Measurements from ENCODE around the gene HIVEP3. TPM values are rescaled to one million over a fixed set of nuclear protein-coding genes. Genes with fewer than 3 reads are reported as not detected.

The HIVEP3 gene
- total RNA-seq, 1 donor from 2014 or later, result 5.7 TPM

DNA sequence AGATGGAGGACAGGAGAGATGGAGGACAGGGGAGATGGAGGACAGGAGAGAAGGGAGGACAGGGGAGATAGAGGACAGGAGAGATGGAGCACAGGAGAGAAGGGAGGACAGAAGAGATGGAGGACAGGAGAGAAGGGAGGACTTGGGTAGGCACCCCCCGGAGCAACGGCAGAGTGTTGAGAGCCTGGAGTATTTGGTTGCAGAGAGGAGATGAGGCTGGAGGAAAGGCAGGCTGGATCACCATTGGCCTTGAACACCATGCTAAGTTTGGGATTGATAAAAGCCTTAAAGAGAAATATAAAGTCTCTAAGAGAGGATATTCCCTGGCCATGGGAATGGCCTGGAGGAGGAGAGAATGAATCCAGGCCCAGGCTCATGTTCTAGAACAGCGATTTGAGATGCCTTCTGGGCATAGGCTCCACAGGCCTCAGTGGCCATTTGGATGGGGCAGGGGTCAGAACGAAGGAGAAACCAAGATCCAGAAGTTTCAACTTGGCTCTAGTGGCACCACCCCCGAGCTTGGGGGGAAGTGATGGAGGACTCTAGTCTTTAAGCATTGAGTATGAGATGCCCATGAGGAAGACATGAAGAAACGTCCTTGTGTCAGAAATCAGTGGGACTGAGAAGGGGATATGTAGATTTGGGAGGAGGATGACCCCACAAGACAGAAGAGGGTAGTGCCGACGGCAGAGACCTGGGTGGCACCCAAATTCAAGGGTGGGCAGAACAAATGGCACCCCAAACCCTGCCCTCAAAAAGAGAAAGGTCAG lies 386.3 kb downstream of the HIVEP3 start:
- TF ChIP-seq, protein P1, sequence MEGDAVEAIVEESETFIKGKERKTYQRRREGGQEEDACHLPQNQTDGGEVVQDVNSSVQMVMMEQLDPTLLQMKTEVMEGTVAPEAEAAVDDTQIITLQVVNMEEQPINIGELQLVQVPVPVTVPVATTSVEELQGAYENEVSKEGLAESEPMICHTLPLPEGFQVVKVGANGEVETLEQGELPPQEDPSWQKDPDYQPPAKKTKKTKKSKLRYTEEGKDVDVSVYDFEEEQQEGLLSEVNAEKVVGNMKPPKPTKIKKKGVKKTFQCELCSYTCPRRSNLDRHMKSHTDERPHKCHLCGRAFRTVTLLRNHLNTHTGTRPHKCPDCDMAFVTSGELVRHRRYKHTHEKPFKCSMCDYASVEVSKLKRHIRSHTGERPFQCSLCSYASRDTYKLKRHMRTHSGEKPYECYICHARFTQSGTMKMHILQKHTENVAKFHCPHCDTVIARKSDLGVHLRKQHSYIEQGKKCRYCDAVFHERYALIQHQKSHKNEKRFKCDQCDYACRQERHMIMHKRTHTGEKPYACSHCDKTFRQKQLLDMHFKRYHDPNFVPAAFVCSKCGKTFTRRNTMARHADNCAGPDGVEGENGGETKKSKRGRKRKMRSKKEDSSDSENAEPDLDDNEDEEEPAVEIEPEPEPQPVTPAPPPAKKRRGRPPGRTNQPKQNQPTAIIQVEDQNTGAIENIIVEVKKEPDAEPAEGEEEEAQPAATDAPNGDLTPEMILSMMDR (IDR thresholded peaks at IDR 0.05; ENCODE audit: borderline replicate concordance), result no peak
- H3K4me3 ChIP-seq, result no peak overlapping the region
- no peaks in the 10 kb centered on the region for H3K27me3 ChIP-seq (ENCODE audit: low read depth)
- H3K36me3 ChIP-seq, result no peaks in the 10 kb centered on the region
- H3K9me3 ChIP-seq (replicated peaks), result no peaks in the 10 kb centered on the region
- intact Hi-C loops (cut with micrococcal nuclease), result no loop called here
- no peak overlapping the region for H3K27ac ChIP-seq (replicated peaks)
- peaks cover 27% of the 10 kb centered on the region for H3K4me1 ChIP-seq
- DNase-seq, result no peak

DNA sequence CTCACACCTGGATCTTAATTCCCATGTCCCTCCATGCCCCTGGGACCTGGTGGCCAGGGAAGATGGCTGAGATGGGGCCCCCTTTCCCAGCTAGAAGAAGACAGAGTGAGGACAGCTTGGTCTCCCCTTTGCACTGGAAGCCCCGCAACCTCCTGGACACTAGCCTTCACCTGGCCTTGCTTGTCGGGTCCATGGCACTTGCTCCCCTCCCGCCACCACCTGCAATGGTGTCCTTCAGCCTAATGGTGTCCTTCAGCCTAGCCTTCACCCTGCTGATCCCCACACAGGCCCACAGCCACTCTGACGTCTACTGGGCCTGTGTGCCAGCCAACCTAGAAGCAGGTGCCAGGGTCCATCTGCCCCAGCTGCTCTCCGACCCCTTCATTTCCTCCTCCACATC lies 388.3 kb downstream of the HIVEP3 start:
- intact Hi-C loops (cut with micrococcal nuclease), result no loop called here
- DNase-seq, result no peak

DNA sequence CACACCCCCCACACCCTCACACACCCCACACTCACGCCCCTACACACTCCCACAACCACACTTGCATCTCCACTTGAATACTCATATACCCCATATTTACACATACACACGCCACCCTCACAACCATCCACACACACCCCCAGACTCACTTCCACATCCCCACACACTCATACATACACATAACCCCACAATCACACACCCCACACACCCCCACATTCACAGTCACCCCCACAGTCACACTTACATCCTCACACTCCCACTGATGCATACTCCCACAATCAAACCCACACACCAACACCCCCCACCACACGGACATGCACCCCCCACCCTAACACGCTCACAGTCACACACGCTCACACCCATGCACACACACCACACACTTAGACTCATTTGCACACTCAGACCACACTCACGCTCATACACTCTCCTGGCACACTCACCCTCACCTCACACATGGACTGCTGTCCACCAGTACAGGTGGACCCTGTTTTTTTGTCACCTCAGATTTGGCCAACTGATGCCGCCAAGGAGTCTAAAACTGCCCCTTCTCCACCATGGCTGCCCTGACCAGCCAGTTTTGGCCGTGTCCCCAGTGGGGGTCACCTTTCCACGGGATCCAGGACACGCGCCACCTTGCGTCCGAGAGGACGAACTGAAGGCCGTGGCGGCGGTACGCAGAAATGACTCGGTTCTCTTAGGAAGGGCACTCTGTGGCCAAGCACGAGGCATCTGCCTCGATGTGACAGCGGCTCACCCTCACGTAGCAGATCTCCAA lies 388.9 kb downstream of the HIVEP3 start:
- Histone ChIP-seq H3K27me3 (ENCODE audit: low read depth) (no peaks in the 10 kb centered on the region), H3K9me3 (replicated peaks) (no peaks in the 10 kb centered on the region), H3K4me1 (peaks cover 4% of the 10 kb centered on the region), H3K36me3 (no peaks in the 10 kb centered on the region), H3K4me3 (no peak overlapping the region), H3K27ac (replicated peaks) (no peak overlapping the region)
- TF ChIP-seq, protein P1 (IDR thresholded peaks at IDR 0.05; ENCODE audit: borderline replicate concordance), result no peak
- intact Hi-C loops (cut with micrococcal nuclease), result no loop called here
- no peak for DNase-seq

More for the DNA sequence above, 388.3 kb downstream of the HIVEP3 start:
- Histone ChIP-seq H3K27ac (replicated peaks) (no peak overlapping the region), H3K36me3 (no peaks in the 10 kb centered on the region), H3K9me3 (replicated peaks) (no peaks in the 10 kb centered on the region), H3K4me1 (peaks cover 7% of the 10 kb centered on the region), H3K27me3 (ENCODE audit: low read depth) (no peaks in the 10 kb centered on the region), H3K4me3 (no peak overlapping the region)
- TF ChIP-seq, protein P1 (IDR thresholded peaks at IDR 0.05; ENCODE audit: borderline replicate concordance), result no peak

DNA sequence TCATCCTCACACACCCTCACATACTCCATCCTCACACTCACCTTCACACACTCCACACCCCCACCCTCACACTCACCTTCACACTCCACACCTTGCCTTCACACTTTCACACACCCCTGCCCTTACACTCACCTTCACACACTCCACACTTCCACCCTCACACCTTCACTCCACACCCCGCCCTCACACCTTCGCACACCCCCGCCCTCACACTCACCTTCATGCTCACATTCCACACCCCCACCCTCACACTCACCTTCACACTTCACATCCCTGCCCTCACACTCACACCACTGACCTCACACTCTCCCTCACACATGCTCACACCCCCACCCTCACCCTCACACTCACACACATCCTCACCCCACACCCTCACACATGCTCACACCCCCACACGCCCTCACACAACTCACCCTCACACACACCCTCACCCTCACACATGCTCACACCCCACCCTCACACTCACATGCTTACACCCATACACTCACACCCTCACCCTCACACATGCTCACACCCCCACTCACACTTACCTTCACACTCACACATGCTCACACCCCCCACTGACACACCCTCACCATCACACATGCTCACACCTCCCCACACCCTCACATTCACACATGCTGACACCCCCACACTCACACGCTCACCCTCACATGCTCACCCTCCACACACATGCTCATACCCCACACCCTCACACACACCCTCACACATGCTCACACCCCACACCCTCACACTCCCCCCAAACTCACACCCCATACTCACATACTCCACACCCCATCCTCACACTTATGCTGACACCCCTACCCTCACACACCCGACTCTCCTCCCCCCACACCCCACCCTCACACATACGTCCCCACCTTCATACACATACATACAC lies 389.8 kb downstream of the HIVEP3 start:
- TF ChIP-seq, protein P1 (IDR thresholded peaks at IDR 0.05; ENCODE audit: borderline replicate concordance), result no peak
- no peaks in the 10 kb centered on the region for H3K9me3 ChIP-seq (replicated peaks)
- H3K36me3 ChIP-seq, result no peaks in the 10 kb centered on the region
- H3K27ac ChIP-seq (replicated peaks), result no peak overlapping the region
- H3K4me1 ChIP-seq, result peaks cover 4% of the 10 kb centered on the region
- H3K27me3 ChIP-seq (ENCODE audit: low read depth), result no peaks in the 10 kb centered on the region
- intact Hi-C loops (cut with micrococcal nuclease), result no loop called here
- DNase-seq, result peak; percentile 7
- H3K4me3 ChIP-seq, result no peak overlapping the region

DNA sequence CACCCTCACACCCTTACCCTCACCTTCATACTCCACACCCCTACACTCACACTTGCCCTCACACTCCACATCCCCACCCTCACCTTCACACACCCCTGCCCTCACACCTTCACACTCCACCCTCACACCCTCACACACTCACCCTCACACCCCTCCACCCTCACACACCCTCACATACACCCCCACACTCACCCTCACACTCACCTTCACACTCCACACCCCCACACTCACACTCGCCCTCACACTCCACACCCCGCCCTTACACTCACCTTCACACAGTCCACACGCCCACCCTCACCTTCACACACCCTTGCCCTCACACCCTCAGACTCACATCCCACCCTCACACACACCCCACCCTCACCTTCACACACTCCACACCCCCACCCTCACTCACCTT lies 390.6 kb downstream of the HIVEP3 start:
- Histone ChIP-seq H3K4me1 (no peaks in the 10 kb centered on the region), H3K36me3 (no peaks in the 10 kb centered on the region), H3K4me3 (no peak overlapping the region), H3K27me3 (ENCODE audit: low read depth) (no peaks in the 10 kb centered on the region), H3K27ac (replicated peaks) (no peak overlapping the region), H3K9me3 (replicated peaks) (no peaks in the 10 kb centered on the region)
- TF ChIP-seq, protein P1 (IDR thresholded peaks at IDR 0.05; ENCODE audit: borderline replicate concordance), result no peak
- DNase-seq, result peak; percentile 6
- intact Hi-C loops (cut with micrococcal nuclease), result no loop called here

All from left ventricle myocardium inferior (tissue), 1 donor.